Hepatocyte (in vitro differentiated cells): ENCODE data around the gene DSE. TPM values are rescaled to one million over a fixed set of nuclear protein-coding genes. Genes with fewer than 3 reads are reported as not detected.
A peak's percentile ranks its signal among the peaks of the same experiment; 100 is the strongest.

Experiments
- DNase-seq: peaks from one replicate; pipeline ENCODE4 v3.0.0-alpha.2; 2016; ENCODE audit warnings: low spot score
- H2AFZ ChIP-seq: fragments of 200-600 bp; sonication (generic); 2 replicates; pipeline ENCODE4 v1.6.0; 2016; ENCODE audit warnings: antibody characterized with exemption, mild to moderate bottlenecking
- H3K27ac ChIP-seq: fragments of 200-600 bp; sonication (generic); 2 replicates; pipeline ENCODE4 v1.5.1; 2016; ENCODE audit warnings: mild to moderate bottlenecking
- H3K27me3 ChIP-seq: fragments of 200-600 bp; sonication (generic); 2 replicates; pipeline ENCODE4 v1.6.1; 2016
- H3K36me3 ChIP-seq: fragments of 200-600 bp; sonication (generic); replicated peaks from 2 replicates; pipeline ENCODE4 v1.5.1; 2016; ENCODE audit warnings: low read depth; ENCODE audit not compliant: insufficient read depth
- H3K4me1 ChIP-seq: fragments of 200-600 bp; sonication (generic); 2 replicates; pipeline ENCODE4 v1.5.1; 2016; ENCODE audit warnings: mild to moderate bottlenecking, moderate library complexity; ENCODE audit not compliant: insufficient read depth
- H3K4me2 ChIP-seq: fragments of 200-600 bp; sonication (generic); 2 replicates; pipeline ENCODE4 v1.6.0; 2016
- H3K4me3 ChIP-seq: fragments of 200-600 bp; sonication (generic); 2 replicates; pipeline ENCODE4 v1.5.1; 2016; ENCODE audit warnings: mild to moderate bottlenecking
- H3K79me2 ChIP-seq: fragments of 200-600 bp; sonication (generic); 2 replicates; pipeline ENCODE4 v1.6.0; 2017; ENCODE audit warnings: mild to moderate bottlenecking
- H3K9me2 ChIP-seq: fragments of 200-600 bp; sonication (generic); replicated peaks from 2 replicates; pipeline ENCODE4 v1.6.0; 2017; ENCODE audit warnings: mild to moderate bottlenecking; ENCODE audit not compliant: insufficient read depth
- H3K9me3 ChIP-seq: fragments of 200-600 bp; sonication (generic); 2 replicates; pipeline ENCODE4 v1.5.1; 2016; ENCODE audit warnings: low read depth, mild to moderate bottlenecking
- H4K20me1 ChIP-seq: fragments of 200-600 bp; sonication (generic); 2 replicates; pipeline ENCODE4 v1.6.0; 2016; ENCODE audit warnings: mild to moderate bottlenecking; ENCODE audit not compliant: insufficient read depth, poor library complexity, severe bottlenecking
- EZH2 ChIP-seq: fragments of 200-600 bp; sonication (generic); IDR thresholded peaks from 2 replicates; pipeline ENCODE4 v1.6.1; 2016; ENCODE audit warnings: antibody characterized with exemption, mild to moderate bottlenecking, borderline replicate concordance
- EZH2phosphoT487 ChIP-seq: fragments of 200-600 bp; sonication (generic); IDR thresholded peaks from one replicate; pipeline ENCODE4 v1.6.1; 2018; ENCODE audit warnings: antibody characterized with exemption, mild to moderate bottlenecking, low read depth, moderate library complexity; ENCODE audit not compliant: unreplicated experiment, severe bottlenecking
- WGBS: methylation state at CpG from one replicate; pipeline ENCODE4 v1.1.6; 2016; ENCODE audit warnings: low lambda C conversion rate; ENCODE audit errors: missing lambda C conversion rate; 5-methylcytosine and 5-hydroxymethylcytosine counted together
- polyA plus RNA-seq: library from polyadenylated mRNA; unstranded; fragments of >200 nt; fragmentation: Nextera tagmentation; extraction: Ambion mirVana; gene quantifications from 2 replicates; pipeline ENCODE4 v1.2.1, GENCODE V29; 2016
- total RNA-seq: library from RNA; depleted of rRNA; stranded (reverse); fragments of >200 nt; gene quantifications from 2 replicates; pipeline ENCODE4 v1.2.3, GENCODE V29; 2014
- TF ChIP-seq, protein P1 (sequence below): fragments of 200-600 bp; sonication (generic); IDR thresholded peaks from 2 replicates; pipeline ENCODE4 v1.5.1; 2016; ENCODE audit warnings: antibody characterized with exemption, mild to moderate bottlenecking; ENCODE audit not compliant: poor library complexity

The DSE gene
- total and polyA plus RNA-seq, 2 experiments from 2014 or later: 19.9 to 45.0 TPM

DNA sequence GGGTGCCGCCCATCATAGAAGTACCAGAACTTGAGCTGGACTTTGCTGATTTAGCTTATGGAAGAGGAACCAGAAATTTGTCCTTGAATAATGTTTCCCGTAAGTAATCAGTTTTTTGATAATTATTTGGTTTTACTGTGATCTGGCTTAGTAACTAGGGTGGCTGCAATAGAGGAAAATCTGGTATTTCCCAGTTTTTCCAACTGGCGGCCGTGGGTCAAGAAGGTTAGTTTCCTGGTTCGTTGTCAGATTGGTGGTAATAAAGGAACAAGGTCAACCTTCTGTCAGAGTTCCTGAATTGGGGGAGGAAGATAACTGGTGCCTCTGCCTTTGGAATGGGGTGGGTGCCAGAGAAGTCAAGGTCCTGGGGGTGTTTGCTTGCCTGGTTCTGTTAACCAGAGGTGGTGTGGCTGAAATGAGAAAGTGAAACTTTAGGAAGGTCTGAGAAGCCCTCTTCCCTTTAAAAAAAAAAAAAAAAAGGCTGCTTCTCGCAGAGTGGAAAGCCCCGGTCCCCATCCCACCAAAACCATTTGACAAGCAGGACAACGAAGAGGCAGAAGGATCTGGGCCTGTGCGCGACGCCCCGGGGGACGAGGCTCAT lies 90.7 kb downstream of the DSE start, which contains the start of gene CALHM6:
TSS of gene CALHM6 (plus strand) at position 45 of the 601 bp plus-strand sequence. CDS start at position 600, 555 bp downstream.
- TF ChIP-seq EZH2phosphoT487: no peak
- TF ChIP-seq, protein P1, sequence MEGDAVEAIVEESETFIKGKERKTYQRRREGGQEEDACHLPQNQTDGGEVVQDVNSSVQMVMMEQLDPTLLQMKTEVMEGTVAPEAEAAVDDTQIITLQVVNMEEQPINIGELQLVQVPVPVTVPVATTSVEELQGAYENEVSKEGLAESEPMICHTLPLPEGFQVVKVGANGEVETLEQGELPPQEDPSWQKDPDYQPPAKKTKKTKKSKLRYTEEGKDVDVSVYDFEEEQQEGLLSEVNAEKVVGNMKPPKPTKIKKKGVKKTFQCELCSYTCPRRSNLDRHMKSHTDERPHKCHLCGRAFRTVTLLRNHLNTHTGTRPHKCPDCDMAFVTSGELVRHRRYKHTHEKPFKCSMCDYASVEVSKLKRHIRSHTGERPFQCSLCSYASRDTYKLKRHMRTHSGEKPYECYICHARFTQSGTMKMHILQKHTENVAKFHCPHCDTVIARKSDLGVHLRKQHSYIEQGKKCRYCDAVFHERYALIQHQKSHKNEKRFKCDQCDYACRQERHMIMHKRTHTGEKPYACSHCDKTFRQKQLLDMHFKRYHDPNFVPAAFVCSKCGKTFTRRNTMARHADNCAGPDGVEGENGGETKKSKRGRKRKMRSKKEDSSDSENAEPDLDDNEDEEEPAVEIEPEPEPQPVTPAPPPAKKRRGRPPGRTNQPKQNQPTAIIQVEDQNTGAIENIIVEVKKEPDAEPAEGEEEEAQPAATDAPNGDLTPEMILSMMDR: no peak
- no peak for TF ChIP-seq EZH2
- DNase-seq: no peak
- 53% methylated on average over 13 of the region's 13 CpGs for WGBS
- H3K4me3 ChIP-seq: peak within 1 kb of the TSS; percentile 17
- peaks cover 35% of the 10 kb centered on the region for H3K27me3 ChIP-seq
- H3K79me2 ChIP-seq: no peaks in the 10 kb centered on the region
- peaks cover 5% of the 10 kb centered on the region for H3K4me1 ChIP-seq
- H4K20me1 ChIP-seq: no peaks in the 10 kb centered on the region
- no peak within 1 kb of the TSS for H3K27ac ChIP-seq
- no peaks in the 10 kb centered on the region for H3K36me3 ChIP-seq
- peak within 1 kb of the TSS; percentile 95 for H3K4me2 ChIP-seq
- H3K9me3 ChIP-seq: no peaks in the 10 kb centered on the region
- peak within 1 kb of the TSS; percentile 69 for H2AFZ ChIP-seq
- no peaks in the 10 kb centered on the region for H3K9me2 ChIP-seq

DNA sequence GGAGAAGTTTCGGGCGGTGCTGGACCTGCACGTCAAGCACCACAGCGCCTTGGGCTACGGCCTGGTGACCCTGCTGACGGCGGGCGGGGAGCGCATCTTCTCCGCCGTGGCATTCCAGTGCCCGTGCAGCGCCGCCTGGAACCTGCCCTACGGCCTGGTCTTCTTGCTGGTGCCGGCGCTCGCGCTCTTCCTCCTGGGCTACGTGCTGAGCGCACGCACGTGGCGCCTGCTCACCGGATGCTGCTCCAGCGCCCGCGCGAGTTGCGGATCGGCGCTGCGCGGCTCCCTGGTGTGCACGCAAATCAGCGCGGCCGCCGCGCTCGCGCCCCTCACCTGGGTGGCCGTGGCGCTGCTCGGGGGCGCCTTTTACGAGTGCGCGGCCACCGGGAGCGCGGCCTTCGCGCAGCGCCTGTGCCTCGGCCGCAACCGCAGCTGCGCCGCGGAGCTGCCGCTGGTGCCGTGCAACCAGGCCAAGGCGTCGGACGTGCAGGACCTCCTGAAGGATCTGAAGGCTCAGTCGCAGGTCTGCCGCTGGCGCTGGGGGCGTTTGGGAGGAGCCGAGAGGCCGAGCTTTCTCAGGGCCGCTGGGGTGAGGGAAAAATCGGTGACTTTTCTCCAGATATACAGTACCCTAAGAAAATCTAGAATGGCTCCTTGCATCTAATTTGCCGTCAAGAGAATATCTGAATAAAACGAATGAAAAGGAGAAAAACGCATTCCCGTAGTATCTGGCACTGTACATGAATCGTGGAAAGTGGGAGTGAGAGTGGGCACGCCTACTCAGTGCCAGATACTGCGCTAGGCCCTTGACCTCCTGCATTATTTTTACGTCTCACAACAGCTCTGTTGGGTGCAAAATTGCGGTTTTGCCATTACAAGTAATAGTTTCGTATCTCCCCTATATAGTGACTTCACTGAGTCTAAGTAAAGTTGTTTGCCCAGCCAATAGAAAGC lies 91.5 kb downstream of the DSE start:
- Histone ChIP-seq H3K27me3 (peaks cover 35% of the 10 kb centered on the region), H3K4me1 (peaks cover 5% of the 10 kb centered on the region), H3K79me2 (no peaks in the 10 kb centered on the region), H3K27ac (no peak overlapping the region), H4K20me1 (no peaks in the 10 kb centered on the region), H3K4me2 (peak overlapping the region; percentile 95), H3K9me3 (no peaks in the 10 kb centered on the region), H3K36me3 (no peaks in the 10 kb centered on the region), H3K4me3 (peak overlapping the region; percentile 17), H3K9me2 (no peaks in the 10 kb centered on the region), H2AFZ (peak overlapping the region; percentile 69)
- TF ChIP-seq, protein P1: no peak
- TF ChIP-seq EZH2phosphoT487 (no peak), EZH2 (no peak)
- 11% methylated on average over 82 of the region's 84 CpGs for WGBS
- DNase-seq: peak; percentile 59

DNA sequence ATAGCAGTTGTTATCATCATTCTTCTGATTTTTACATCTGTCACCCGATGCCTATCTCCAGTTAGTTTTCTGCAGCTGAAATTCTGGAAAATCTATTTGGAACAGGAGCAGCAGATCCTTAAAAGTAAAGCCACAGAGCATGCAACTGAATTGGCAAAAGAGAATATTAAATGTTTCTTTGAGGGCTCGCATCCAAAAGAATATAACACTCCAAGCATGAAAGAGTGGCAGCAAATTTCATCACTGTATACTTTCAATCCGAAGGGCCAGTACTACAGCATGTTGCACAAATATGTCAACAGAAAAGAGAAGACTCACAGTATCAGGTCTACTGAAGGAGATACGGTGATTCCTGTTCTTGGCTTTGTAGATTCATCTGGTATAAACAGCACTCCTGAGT lies 92.6 kb downstream of the DSE start:
- TF ChIP-seq, protein P1: no peak
- TF ChIP-seq EZH2phosphoT487 (no peak), EZH2 (no peak)
- Histone ChIP-seq H3K27me3 (peaks cover 35% of the 10 kb centered on the region), H2AFZ (no peak overlapping the region), H3K36me3 (no peaks in the 10 kb centered on the region), H3K9me3 (no peaks in the 10 kb centered on the region), H3K27ac (no peak overlapping the region), H4K20me1 (no peaks in the 10 kb centered on the region), H3K4me1 (peaks cover 5% of the 10 kb centered on the region), H3K4me3 (no peak overlapping the region), H3K4me2 (no peak overlapping the region), H3K79me2 (no peaks in the 10 kb centered on the region), H3K9me2 (no peaks in the 10 kb centered on the region)
- DNase-seq: no peak
- WGBS: 92% methylated on average over 4 of the region's 4 CpGs
